AG04450 (cell line): ENCODE results near the gene VIP. TPM values are rescaled to one million over a fixed set of nuclear protein-coding genes. Genes with fewer than 3 reads are reported as not detected.

ENCODE experiments used
- CTCF ChIA-PET: fragments of 300-600, 350-600 bp; formaldehyde crosslinking; extraction: SDS; loops from one replicate; lab custom pipeline; 2022; ENCODE audit warnings: antibody characterized with exemption, inconsistent platforms; lab: Charles Lee
- POLR2A ChIA-PET: fragments of 350-600 bp; formaldehyde crosslinking; extraction: SDS; loops from one replicate; lab custom pipeline; 2021; ENCODE audit warnings: antibody characterized with exemption, inconsistent platforms; lab: Yijun Ruan, JAX
- DNase-seq: peaks from one replicate; pipeline ENCODE4 v3.0.0-alpha.2; 2011; ENCODE audit warnings: low read depth, low spot score
- H3K27ac ChIP-seq: one replicate; pipeline ENCODE4 v1.5.1; 2012; ENCODE audit warnings: low read depth, low read length, control low read depth
- H3K27me3 ChIP-seq: one replicate; pipeline ENCODE4 v1.6.0; 2012; ENCODE audit warnings: low read length; ENCODE audit not compliant: control insufficient read depth, insufficient read depth
- H3K4me3 ChIP-seq: 2 replicates; pipeline ENCODE4 v1.5.1; 2011; ENCODE audit warnings: mild to moderate bottlenecking, low read depth, low read length, control low read depth
- H3K9me3 ChIP-seq: 2 replicates; pipeline ENCODE4 v1.5.1; 2012; ENCODE audit warnings: low read length; ENCODE audit not compliant: control insufficient read depth, insufficient read depth
- CTCF ChIP-seq: IDR thresholded peaks from 2 replicates; pipeline ENCODE4 v1.5.1; 2011; ENCODE audit warnings: low read depth, low read length, control low read depth, inconsistent platforms
- polyA plus RNA-seq: library from polyadenylated mRNA; depleted of rRNA; stranded (reverse); fragments of >200 nt; gene quantifications from 2 replicates; pipeline ENCODE4 v1.2.3, GENCODE V29; 2011; rRNA removed

Gene VIP
- polyA plus RNA-seq, 1 experiment: not detected

GRCh38 chr6:152804150-152804549 is 53.6 kb downstream of the VIP start:
- POLR2A ChIA-PET: no interaction called here
- TF ChIP-seq CTCF: no peak

More at GRCh38 chr6:152804150-152804549, 53.6 kb downstream of the VIP start:
- no peaks in the 10 kb centered on the region for H3K27me3 ChIP-seq
- CTCF ChIA-PET: no interaction called here
- DNase-seq: no peak
- H3K27ac ChIP-seq: no peak overlapping the region
- H3K9me3 ChIP-seq: no peaks in the 10 kb centered on the region
- no peak overlapping the region for H3K4me3 ChIP-seq

Other genes with a start within 250 kb of the VIP start
- 35.7 and 38.0 TPM in 2 replicates for gene SYNE1, start 113.4 kb upstream of the VIP start, polyA plus RNA-seq
- gene MYCT1, start 52.9 kb upstream of the VIP start, polyA plus RNA-seq: 0.07 and 0.25 TPM in 2 replicates
- 7.1 and 13.1 TPM in 2 replicates for gene FBXO5, start 232.2 kb downstream of the VIP start, polyA plus RNA-seq